ENCODE measurements around the gene SWT1.

DNA sequence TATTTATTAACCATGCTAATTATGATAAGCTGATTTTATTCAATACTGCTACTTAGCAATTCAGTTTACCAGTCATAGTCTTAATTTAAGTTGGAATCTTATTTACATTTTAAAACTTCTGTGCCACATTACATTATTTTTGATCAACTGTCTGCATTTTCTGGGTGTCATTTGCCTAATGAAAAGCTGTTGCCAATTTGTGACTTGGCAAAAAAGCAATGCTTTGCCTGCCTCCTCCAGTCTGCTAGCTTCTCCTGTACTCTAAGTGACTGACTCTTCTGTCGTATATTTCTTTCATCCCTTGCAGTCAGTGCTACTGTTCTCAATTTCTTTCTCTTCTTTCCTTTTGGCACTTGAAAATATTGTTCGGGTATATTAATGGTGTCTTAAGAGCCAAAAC lies 165.7 kb downstream of the SWT1 start:
- no peak for TF ChIP-seq FOXM1 (IDR thresholded peaks at IDR 0.05; ENCODE audit: borderline replicate concordance)
- TF ChIP-seq LEF1 (IDR thresholded peaks at IDR 0.05; ENCODE audit: borderline replicate concordance) = no peak
- no peak for TF ChIP-seq SUZ12 (IDR thresholded peaks at IDR 0.05)
- TF ChIP-seq, protein P1, sequence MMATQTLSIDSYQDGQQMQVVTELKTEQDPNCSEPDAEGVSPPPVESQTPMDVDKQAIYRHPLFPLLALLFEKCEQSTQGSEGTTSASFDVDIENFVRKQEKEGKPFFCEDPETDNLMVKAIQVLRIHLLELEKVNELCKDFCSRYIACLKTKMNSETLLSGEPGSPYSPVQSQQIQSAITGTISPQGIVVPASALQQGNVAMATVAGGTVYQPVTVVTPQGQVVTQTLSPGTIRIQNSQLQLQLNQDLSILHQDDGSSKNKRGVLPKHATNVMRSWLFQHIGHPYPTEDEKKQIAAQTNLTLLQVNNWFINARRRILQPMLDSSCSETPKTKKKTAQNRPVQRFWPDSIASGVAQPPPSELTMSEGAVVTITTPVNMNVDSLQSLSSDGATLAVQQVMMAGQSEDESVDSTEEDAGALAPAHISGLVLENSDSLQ (IDR thresholded peaks at IDR 0.05) = no peak
- no peak for TF ChIP-seq L3MBTL2 (conservative IDR thresholded peaks at IDR 0.05)
- no peak for TF ChIP-seq SP1 (IDR thresholded peaks at IDR 0.05)
- TF ChIP-seq ELF4 (IDR thresholded peaks at IDR 0.05) = no peak
- TF ChIP-seq BHLHE40 (IDR thresholded peaks at IDR 0.05; ENCODE audit: borderline replicate concordance) = no peak
- TF ChIP-seq ARNT (IDR thresholded peaks at IDR 0.05) = no peak
- no peak for TF ChIP-seq NFRKB (IDR thresholded peaks at IDR 0.05)

All from HEK293T (cell line).